Ovary (tissue), 3 donors: Measurements from ENCODE around the gene GGA3.
A peak's percentile ranks its signal among the peaks of the same experiment; 100 is the strongest.

Source experiments
- POLR2A ChIP-seq: fragments of 450-650 bp; IDR thresholded peaks from one replicate; pipeline ENCODE4 v1.6.1; 2017; ENCODE audit warnings: antibody characterized with exemption, mild to moderate bottlenecking, moderate library complexity
- TF ChIP-seq, protein P1 (sequence below), 3 donors: fragments of 450-650 bp in 2 of 3; fragments of 200-600 bp in 1 of 3; IDR thresholded peaks; one replicate each; pipeline versions ENCODE4 v1.5.1 to v1.8.0; 2016 to 2022; ENCODE audit warnings: antibody characterized with exemption in 3 of 3, mild to moderate bottlenecking in 1 of 3
- donor health status: DM: no; HTN: no; CAD: no.

DNA sequence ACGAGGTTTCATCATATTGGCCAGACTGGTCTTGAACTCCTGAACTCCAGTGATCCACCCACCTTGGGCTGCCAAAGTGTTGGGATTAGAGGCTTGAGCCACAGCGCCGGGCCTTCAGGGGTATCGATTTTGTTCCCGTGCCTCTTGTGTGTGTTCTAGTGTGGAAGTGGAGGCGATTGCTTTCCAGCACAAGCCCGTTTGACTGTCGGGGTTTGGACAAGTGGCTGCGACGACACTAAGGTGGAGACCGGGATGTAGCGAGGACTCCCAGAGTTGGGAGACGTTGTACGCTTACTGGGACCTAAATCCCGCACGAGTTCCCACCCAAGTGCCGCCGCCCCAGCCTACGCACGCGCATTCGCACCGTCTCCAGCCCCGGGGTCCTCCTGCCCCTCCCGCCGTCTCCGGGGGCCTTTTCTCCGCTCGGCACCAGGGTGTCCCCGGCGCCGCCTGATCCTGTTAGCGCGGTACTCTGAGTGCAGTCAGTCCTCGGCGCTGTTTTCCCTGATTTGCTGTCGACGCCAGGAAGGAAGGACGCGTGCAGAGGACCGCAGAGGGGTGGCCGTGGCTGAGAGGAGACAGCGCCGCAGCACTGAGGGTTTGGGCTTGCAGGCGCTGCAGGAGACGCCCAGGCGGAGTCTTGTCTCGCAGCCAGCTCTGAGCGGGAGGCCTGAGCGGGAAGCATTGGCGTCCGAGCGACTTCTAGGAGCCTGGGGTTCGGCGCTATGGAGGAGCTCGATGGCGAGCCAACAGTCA, 56.2 kb downstream of the GGA3 start, which contains the start of gene NUP85:
- TF ChIP-seq, protein P1, sequence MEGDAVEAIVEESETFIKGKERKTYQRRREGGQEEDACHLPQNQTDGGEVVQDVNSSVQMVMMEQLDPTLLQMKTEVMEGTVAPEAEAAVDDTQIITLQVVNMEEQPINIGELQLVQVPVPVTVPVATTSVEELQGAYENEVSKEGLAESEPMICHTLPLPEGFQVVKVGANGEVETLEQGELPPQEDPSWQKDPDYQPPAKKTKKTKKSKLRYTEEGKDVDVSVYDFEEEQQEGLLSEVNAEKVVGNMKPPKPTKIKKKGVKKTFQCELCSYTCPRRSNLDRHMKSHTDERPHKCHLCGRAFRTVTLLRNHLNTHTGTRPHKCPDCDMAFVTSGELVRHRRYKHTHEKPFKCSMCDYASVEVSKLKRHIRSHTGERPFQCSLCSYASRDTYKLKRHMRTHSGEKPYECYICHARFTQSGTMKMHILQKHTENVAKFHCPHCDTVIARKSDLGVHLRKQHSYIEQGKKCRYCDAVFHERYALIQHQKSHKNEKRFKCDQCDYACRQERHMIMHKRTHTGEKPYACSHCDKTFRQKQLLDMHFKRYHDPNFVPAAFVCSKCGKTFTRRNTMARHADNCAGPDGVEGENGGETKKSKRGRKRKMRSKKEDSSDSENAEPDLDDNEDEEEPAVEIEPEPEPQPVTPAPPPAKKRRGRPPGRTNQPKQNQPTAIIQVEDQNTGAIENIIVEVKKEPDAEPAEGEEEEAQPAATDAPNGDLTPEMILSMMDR (IDR thresholded peaks at IDR 0.05) = peak in 1 of 3 donors; percentile 28
- TF ChIP-seq POLR2A = peak; percentile 83
